ENCODE measurements around the gene DNAAF8. TPM values are rescaled to one million over a fixed set of nuclear protein-coding genes. Genes with fewer than 3 reads are reported as not detected.

Gene DNAAF8
- under 1 TPM; 0.61 to 0.69 TPM for total RNA-seq

DNA sequence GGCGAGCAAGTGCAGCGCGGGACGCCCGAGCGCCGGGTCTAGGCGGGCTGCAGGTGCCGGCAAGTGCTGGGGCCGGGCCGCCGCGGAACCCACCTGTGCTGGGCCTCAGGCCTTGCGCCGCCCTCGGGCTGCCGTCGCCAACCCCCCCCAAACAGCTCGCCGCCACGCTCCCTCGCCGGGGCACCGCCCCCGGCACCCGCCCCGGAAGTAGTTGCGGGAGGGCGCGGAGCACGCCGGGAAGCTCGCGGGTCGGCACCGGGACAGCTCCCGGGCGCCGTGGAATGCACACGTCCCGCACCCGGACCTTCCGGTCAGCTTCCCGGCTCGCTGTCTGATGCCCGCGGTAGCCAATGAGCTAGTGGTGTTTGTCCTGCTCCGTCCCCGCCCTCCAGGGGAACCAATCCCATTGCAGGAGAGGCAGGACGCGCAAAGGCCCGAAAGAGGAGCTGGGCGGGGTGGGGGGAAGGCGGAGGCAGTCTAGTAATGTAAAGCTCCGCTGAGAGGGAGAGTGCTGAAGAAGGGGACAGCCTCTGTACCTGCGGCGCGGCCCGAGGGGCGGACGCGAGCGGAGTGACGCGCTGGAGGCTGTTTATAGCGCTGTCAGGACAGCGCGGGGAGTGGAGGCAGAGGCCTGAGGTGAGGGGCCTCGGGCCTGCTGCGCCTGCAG, at the start of gene DNAAF8, which contains the start of gene ANKS3:
Gene DNAAF8 (plus strand): TSS at position 475 of the 667 bp plus-strand sequence. CDS start 1,978 bp downstream, outside the sequence.
Gene ANKS3 (minus strand): TSS at position 209 of the 667 bp plus-strand sequence. CDS start 4,122 bp downstream, outside the sequence.
- Histone ChIP-seq H3K27ac (peak within 1 kb of the TSS; percentile 80), H3K4me1 (no peaks in the 10 kb centered on the region), H3K9me3 (no peaks in the 10 kb centered on the region), H3K36me3 (no peaks in the 10 kb centered on the region), H3K9ac (ENCODE audit: low read depth in 2 of 2, low read length in 2 of 2) (peak within 1 kb of the TSS; percentile 82 to 85), H3K27me3 (no peaks in the 10 kb centered on the region), H3K4me3 (peak within 1 kb of the TSS; percentile 99)
- DNase-seq: peak; percentile 98
- intact Hi-C loops (cut with DNase I): loop anchor here (10.0 kb wide), 1 partner anchor 221 kb away; the partner anchor contains the start of gene SEC14L5
- TF ChIP-seq, protein P1, sequence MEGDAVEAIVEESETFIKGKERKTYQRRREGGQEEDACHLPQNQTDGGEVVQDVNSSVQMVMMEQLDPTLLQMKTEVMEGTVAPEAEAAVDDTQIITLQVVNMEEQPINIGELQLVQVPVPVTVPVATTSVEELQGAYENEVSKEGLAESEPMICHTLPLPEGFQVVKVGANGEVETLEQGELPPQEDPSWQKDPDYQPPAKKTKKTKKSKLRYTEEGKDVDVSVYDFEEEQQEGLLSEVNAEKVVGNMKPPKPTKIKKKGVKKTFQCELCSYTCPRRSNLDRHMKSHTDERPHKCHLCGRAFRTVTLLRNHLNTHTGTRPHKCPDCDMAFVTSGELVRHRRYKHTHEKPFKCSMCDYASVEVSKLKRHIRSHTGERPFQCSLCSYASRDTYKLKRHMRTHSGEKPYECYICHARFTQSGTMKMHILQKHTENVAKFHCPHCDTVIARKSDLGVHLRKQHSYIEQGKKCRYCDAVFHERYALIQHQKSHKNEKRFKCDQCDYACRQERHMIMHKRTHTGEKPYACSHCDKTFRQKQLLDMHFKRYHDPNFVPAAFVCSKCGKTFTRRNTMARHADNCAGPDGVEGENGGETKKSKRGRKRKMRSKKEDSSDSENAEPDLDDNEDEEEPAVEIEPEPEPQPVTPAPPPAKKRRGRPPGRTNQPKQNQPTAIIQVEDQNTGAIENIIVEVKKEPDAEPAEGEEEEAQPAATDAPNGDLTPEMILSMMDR (IDR thresholded peaks at IDR 0.05): no peak

DNA sequence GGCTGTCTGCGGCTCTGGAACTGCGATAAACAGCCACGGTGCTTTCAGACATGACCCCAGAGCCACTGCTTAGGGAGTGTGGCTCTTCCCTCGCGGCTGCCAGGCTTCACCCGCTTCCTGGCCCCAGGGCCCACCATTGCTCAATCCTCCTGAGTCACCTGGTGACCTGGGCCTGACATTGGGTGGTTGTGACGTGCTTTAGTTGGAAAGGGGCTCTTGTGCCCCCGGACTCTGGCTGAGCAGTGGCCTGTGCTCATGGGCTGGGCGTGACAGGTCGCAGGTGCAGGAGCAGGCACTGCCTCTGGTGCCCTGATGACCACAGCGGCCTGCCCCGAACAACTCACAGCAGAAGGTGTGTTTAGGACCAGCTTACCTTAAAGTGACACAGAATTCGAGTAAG, 49.6 kb upstream of the DNAAF8 start:
- intact Hi-C loops (cut with DNase I): no loop called here
- no peaks in the 10 kb centered on the region for H3K9me3 ChIP-seq
- TF ChIP-seq, protein P1 (IDR thresholded peaks at IDR 0.05): no peak
- no peaks in the 10 kb centered on the region for H3K27me3 ChIP-seq
- no peak overlapping the region for H3K27ac ChIP-seq
- H3K36me3 ChIP-seq: peaks cover 9% of the 10 kb centered on the region
- H3K9ac ChIP-seq (ENCODE audit: low read depth in 2 of 2, low read length in 2 of 2): no peak overlapping the region
- H3K4me1 ChIP-seq: no peaks in the 10 kb centered on the region
- H3K4me3 ChIP-seq: no peak overlapping the region
- DNase-seq: no peak

DNA sequence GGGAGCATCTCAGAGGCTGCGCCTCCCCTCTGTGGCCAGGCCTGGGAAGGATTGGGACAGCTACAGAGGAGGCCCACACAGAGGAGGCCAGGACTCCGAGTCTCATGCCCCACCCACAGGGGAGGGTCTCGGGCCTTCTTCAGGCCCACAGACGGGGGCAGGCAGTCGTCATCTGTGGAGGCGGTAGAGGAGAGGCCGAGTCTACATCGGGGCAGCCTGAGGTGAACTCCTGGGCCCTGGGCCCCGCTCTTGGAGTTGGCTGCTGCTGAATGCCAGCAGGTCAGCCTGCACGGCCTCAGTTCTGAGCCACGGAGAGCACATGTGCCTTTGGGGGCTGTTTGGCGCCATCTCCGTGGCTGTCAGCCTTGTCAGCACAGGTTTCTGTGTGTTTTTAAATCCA, 49.0 kb upstream of the DNAAF8 start:
- Histone ChIP-seq H3K27me3 (no peaks in the 10 kb centered on the region), H3K36me3 (peaks cover 9% of the 10 kb centered on the region), H3K27ac (no peak overlapping the region), H3K9me3 (no peaks in the 10 kb centered on the region), H3K4me1 (no peaks in the 10 kb centered on the region), H3K4me3 (no peak overlapping the region), H3K9ac (ENCODE audit: low read depth in 2 of 2, low read length in 2 of 2) (no peak overlapping the region)
- TF ChIP-seq, protein P1 (IDR thresholded peaks at IDR 0.05): no peak
- DNase-seq: no peak
- intact Hi-C loops (cut with DNase I): no loop called here

DNA sequence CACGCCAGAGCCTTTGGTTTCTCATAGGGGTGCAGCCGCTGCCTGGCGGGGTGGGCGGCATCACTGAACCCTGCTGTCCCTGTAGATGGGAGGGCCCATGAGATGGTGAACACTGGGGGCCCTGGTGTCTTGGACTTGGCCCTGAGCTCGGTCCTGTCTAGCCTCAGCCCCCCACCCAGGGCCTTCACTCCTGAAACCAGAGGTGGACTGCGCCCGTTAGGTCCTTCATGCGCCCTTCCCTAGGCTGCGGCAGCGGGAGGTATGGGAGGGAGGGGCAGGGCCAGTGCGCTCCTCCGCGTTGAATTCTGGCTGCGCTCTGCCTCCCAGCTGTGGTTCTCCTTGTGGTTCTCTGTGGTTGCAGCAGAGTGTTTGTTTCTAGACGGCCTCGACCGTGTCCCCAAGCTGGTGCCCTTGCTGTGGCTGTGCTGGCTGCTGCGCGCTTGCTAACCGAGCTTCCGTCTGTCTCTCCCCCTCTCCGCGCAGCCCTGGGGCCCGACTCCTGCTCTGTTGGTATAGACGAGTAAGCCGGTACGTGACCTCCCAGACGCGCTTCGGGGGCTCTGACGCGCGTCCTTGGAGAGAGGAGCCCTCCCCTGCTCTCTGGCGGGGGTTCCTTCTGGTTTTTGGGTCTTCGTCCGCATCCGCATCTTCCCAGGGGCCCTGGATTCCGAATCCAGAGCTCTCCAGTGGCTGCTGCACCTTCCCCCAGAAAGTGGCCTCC, 48.4 kb upstream of the DNAAF8 start:
- no peak for DNase-seq
- H3K9me3 ChIP-seq: no peaks in the 10 kb centered on the region
- intact Hi-C loops (cut with DNase I): no loop called here
- no peak overlapping the region for H3K27ac ChIP-seq
- H3K4me3 ChIP-seq: no peak overlapping the region
- H3K27me3 ChIP-seq: no peaks in the 10 kb centered on the region
- TF ChIP-seq, protein P1 (IDR thresholded peaks at IDR 0.05): no peak
- H3K4me1 ChIP-seq: no peaks in the 10 kb centered on the region
- H3K9ac ChIP-seq (ENCODE audit: low read depth in 2 of 2, low read length in 2 of 2): no peak overlapping the region
- H3K36me3 ChIP-seq: peaks cover 9% of the 10 kb centered on the region

DNA sequence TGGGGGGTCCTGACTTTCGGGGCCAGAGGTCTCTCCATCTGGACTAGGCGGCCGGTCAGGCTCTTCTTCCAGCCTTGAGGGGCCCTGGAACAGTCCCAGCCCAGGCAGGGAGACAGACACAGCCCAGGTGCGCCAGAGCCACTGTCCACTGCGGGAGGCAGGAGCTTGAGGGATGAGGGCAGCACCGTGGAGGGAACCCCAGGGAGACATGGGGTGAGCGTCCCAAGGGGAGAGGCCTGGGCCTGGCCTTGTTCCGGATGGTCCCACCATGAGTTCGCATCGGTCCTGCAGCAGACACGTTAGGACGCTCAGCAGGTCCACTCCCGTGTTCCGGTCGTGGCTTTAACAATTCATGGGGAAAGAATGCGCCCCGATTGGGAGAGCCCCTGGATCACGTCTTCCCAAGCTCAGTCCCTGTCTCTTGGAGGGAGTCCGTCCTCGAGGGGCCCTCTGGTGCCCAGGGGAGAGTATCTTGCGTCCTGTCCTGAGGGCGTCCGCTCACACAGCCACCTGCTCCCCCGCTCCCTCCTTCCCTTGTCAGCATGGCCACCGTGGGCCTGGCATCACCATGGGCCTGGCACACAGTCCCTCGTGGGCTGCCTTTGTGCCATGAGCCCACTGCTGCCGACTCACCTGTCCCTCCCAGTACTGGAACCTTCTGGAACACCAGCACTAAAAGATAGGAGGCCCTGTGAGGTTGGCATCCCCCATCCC, 47.7 kb upstream of the DNAAF8 start:
- Histone ChIP-seq H3K27ac (no peak overlapping the region), H3K27me3 (no peaks in the 10 kb centered on the region), H3K9me3 (no peaks in the 10 kb centered on the region), H3K4me3 (no peak overlapping the region), H3K36me3 (peaks cover 9% of the 10 kb centered on the region), H3K9ac (ENCODE audit: low read depth in 2 of 2, low read length in 2 of 2) (no peak overlapping the region), H3K4me1 (no peaks in the 10 kb centered on the region)
- TF ChIP-seq, protein P1 (IDR thresholded peaks at IDR 0.05): no peak
- intact Hi-C loops (cut with DNase I): no loop called here
- no peak for DNase-seq

All from colonic mucosa (tissue), 4 donors.